HCT116 (cell line): ENCODE results near the gene VEGFA. TPM values are rescaled to one million over a fixed set of nuclear protein-coding genes. Genes with fewer than 3 reads are reported as not detected.

ENCODE experiments used
- ATAC-seq: fragments of 200-7000 bp; cut with Tn5 transposase; 2 replicates; pipeline ENCODE4 v1.9.1; 2020; ENCODE audit warnings: mild to moderate bottlenecking, moderate library complexity
- BruUV-seq: library from RNA; stranded (reverse); fragments of 400-500 nt; replicated peaks from 2 replicates; lab custom pipeline; 2021; lab: Mats Ljungman, UMichigan
- CTCF ChIA-PET: fragments of 300-600 bp; sonication (Branson Sonifier 250); formaldehyde crosslinking; loops from one replicate; lab custom pipeline; 2021; ENCODE audit warnings: antibody characterized with exemption; lab: Charles Lee
- POLR2A ChIA-PET: fragments of 300-600, 350-600 bp; sonication (Branson Sonifier 250); formaldehyde crosslinking; loops from one replicate; lab custom pipeline; 2021; ENCODE audit warnings: antibody characterized with exemption; lab: Charles Lee
- RAD21 ChIA-PET, 2 experiments: fragments of 300-600 bp; sonication (Branson Sonifier 250); formaldehyde crosslinking; loops; one replicate each; lab custom pipeline; 2023; ENCODE audit warnings: low total read pairs in 2 of 2; ENCODE audit not compliant: uncharacterized antibody in 2 of 2, unreplicated experiment in 2 of 2, low non-redundant PET in 1 of 2; lab: Charles Lee
- DNase-seq: peaks from one replicate; pipeline ENCODE4 v3.0.0-alpha.2; 2010; ENCODE audit warnings: low read depth, low spot score
- H2AFZ ChIP-seq: fragments of 200-600 bp; shearing (Covaris generic), sonication (generic); 2 replicates; pipeline ENCODE4 v1.6.1; 2017; ENCODE audit warnings: low read depth, mixed run types, mixed read lengths, antibody characterized with exemption, low read length; ENCODE audit not compliant: poor library complexity, severe bottlenecking
- H3K27ac ChIP-seq: 2 replicates; pipeline ENCODE4 v1.5.1; 2012; ENCODE audit warnings: low read depth, low read length
- H3K27me3 ChIP-seq: fragments of 200-600 bp; sonication (generic); 2 replicates; pipeline ENCODE4 v1.6.1; 2016; ENCODE audit warnings: mixed run types, low read length, mixed read lengths; ENCODE audit not compliant: insufficient read depth
- H3K36me3 ChIP-seq, 2 experiments: fragments of 200-500 bp in 1 of 2; fragments of 200-600 bp in 1 of 2; sonication (Bioruptor generic) in 1 of 2; sonication (generic) in 1 of 2; 2 replicates each; pipeline versions ENCODE4 v1.5.1 to v1.6.1; 2014 to 2016; ENCODE audit warnings: low read length in 2 of 2, inconsistent platforms in 1 of 2, mixed read lengths in 1 of 2, mixed run types in 1 of 2; ENCODE audit not compliant: insufficient read depth in 2 of 2, control insufficient read depth in 1 of 2
- H3K4me1 ChIP-seq, 2 experiments: fragments of 200-600 bp in 1 of 2; sonication (generic) in 1 of 2; 2 replicates each; pipeline versions ENCODE4 v1.5.1 to v1.6.1; 2012 to 2017; ENCODE audit warnings: low read length in 2 of 2, inconsistent platforms in 1 of 2, mild to moderate bottlenecking in 1 of 2, mixed read lengths in 1 of 2, mixed run types in 1 of 2, moderate library complexity in 1 of 2; ENCODE audit not compliant: insufficient read depth in 2 of 2, control insufficient read depth in 1 of 2
- H3K4me2 ChIP-seq: fragments of 200-600 bp; sonication (generic); 2 replicates; pipeline ENCODE4 v1.6.1; 2017; ENCODE audit warnings: mixed run types, low read length, mixed read lengths
- H3K4me3 ChIP-seq, 2 experiments: fragments of 200-600 bp in 1 of 2; sonication (generic) in 1 of 2; replicated peaks in 1 of 2; 2 replicates each; pipeline ENCODE4 v1.5.1; 2011 to 2016; ENCODE audit warnings: low read length in 2 of 2, control low read depth in 1 of 2, low read depth in 1 of 2, mild to moderate bottlenecking in 1 of 2, mixed read lengths in 1 of 2, mixed run types in 1 of 2
- H3K79me2 ChIP-seq: fragments of 200-600 bp; sonication (generic); 2 replicates; pipeline ENCODE4 v1.6.1; 2017; ENCODE audit warnings: mild to moderate bottlenecking, mixed run types, low read length, moderate library complexity, mixed read lengths; ENCODE audit not compliant: insufficient read depth
- H3K9ac ChIP-seq: fragments of 200-600 bp; sonication (generic); 2 replicates; pipeline ENCODE4 v1.6.1; 2016; ENCODE audit warnings: low read length, mixed read lengths
- H3K9me2 ChIP-seq: fragments of 200-600 bp; sonication (generic), shearing (Covaris generic); 2 replicates; pipeline ENCODE4 v1.6.1; 2017; ENCODE audit warnings: mixed run types, mild to moderate bottlenecking, moderate library complexity; ENCODE audit not compliant: insufficient read depth
- H3K9me3 ChIP-seq, 2 experiments: fragments of 200-500 bp in 1 of 2; fragments of 200-600 bp in 1 of 2; sonication (Bioruptor generic) in 1 of 2; sonication (generic) in 1 of 2; 2 replicates each; pipeline ENCODE4 v1.6.1; 2014 to 2017; ENCODE audit warnings: low read length in 2 of 2, mixed read lengths in 2 of 2, inconsistent platforms in 1 of 2, low read depth in 1 of 2, mild to moderate bottlenecking in 1 of 2, mixed run types in 1 of 2, moderate library complexity in 1 of 2; ENCODE audit not compliant: control insufficient read depth in 1 of 2, insufficient read depth in 1 of 2
- H4K20me1 ChIP-seq: fragments of 200-600 bp; sonication (generic), shearing (Covaris generic); 2 replicates; pipeline ENCODE4 v1.6.1; 2017; ENCODE audit warnings: mixed run types, mild to moderate bottlenecking, moderate library complexity; ENCODE audit not compliant: insufficient read depth
- CBX3 ChIP-seq: IDR thresholded peaks from 2 replicates; pipeline ENCODE4 v1.6.1; 2012; ENCODE audit warnings: low read depth
- CEBPB ChIP-seq: IDR thresholded peaks from 2 replicates; pipeline ENCODE4 v1.6.1; 2012; ENCODE audit warnings: low read depth
- POLR2A ChIP-seq: IDR thresholded peaks from 2 replicates; pipeline ENCODE4 v1.7.0; 2011; ENCODE audit warnings: borderline replicate concordance; ENCODE audit not compliant: insufficient read depth, insufficient read length; ENCODE audit errors: extremely low read depth
- POLR2AphosphoS5 ChIP-seq: IDR thresholded peaks from 2 replicates; pipeline ENCODE4 v1.6.1; 2011; ENCODE audit warnings: mild to moderate bottlenecking, low read depth, low read length, moderate library complexity
- RAD21 ChIP-seq: IDR thresholded peaks from 2 replicates; pipeline ENCODE4 v1.6.1; 2012; ENCODE audit warnings: low read depth, mild to moderate bottlenecking
- SP1 ChIP-seq: IDR thresholded peaks from 2 replicates; pipeline ENCODE4 v1.6.1; 2012; ENCODE audit warnings: low read depth
- TCF7L2 ChIP-seq: IDR thresholded peaks from 2 replicates; pipeline ENCODE4 v1.7.0; 2011; ENCODE audit warnings: borderline replicate concordance, inconsistent platforms; ENCODE audit not compliant: insufficient read depth, insufficient read length; ENCODE audit errors: extremely low read depth
- YY1 ChIP-seq: IDR thresholded peaks from 2 replicates; pipeline ENCODE4 v1.6.1; 2011; ENCODE audit warnings: low read length, low read depth, moderate library complexity, mild to moderate bottlenecking; ENCODE audit not compliant: insufficient replicate concordance; ENCODE audit errors: extremely low read depth
- intact Hi-C: fragments of 100-400 bp; cut with micrococcal nuclease; formaldehyde crosslinking; loops from 2 replicates; pipeline ENCODE4 v1.10.0; 2022
- total RNA-seq: library from RNA; stranded (reverse); gene quantifications from one replicate; pipeline ENCODE4 v1.2.1, GENCODE V29; 2021; ENCODE audit not compliant: unreplicated experiment
- TF ChIP-seq, protein P1 (sequence below): IDR thresholded peaks from 2 replicates; pipeline ENCODE4 v1.6.1; 2012

VEGFA gene
- total RNA-seq, 1 experiment from 2014 or later = 112 TPM

DNA sequence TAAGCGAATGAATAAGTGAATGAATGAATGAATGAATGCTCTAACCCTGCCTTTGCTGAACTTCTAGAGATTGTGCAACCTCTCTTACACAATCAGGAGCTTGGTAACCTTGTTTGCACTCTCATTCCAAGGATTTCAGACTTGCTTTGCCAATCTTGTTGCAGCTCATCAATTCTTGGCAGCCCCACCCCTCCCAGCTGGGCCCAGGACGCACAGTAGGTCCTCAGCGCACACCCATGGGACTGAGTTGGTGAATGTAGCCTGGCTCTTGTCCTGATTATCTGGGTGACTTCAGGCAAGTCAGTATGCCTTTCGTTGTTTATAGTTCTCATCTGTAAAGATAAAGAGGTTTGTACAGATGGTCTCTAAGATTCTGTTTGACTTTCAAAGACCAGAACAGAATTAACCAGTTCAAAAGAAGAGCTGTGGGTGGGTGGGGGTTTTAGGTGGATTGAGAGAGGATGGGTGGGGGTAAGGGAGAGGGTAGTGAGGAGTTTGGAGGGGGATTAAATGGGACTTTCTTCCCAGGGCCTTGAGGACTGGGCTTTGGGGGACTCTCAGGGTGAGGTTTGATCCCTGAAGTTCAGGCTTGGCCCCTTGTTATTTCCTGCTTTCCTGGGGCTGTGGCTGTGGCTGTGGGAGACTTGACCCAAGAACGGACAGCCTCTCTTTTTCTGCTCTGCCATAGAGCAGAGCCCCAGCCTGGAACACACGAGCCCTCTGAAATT is 33.2 kb downstream of the VEGFA start:
- RAD21 ChIA-PET = no interaction called here
- peak overlapping the region; percentile 44; the same call in 1 of the 2 replicates for H3K4me2 ChIP-seq

DNA sequence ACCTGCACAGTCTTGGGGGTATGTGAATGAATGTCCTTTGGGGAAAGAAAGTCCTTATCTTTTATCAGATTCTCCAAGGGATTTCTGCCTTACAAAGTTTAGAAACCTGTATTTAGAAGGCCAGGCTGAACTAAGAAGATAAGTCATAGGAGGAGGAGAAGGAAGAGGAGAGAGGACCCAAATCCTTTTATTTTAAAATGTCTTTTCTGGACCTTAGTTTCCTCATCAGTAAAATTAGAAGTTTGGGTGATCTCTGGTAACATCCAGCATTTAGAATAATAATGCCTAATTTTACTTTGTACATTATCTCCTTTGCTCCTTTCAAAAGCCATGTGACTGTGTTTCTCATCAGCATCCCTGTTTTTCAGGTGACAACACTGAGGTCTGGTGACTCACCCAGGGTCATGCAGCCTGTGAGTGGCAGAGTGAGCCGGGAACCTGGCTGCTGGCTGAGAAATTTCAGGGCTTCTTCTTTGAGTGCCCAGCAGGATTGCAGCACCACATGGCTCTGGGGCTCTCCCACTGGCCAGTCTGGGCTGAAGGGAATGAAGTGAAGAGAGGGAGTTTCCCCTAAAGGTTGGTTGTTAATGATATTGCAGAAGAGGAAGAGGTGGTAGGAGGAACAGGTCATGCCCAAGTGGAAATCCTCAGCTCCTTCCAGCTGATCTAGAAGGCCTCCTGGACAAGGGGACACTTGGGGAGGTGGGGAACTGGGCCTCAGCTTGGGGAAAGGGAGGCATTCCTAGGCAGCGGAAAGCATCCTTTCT is 34.0 kb downstream of the VEGFA start:
- ChIA-PET RAD21 (interaction anchor here in 1 of 2 experiments (0.7 kb wide), 1 partner anchor 198 kb away, joined by 3 read pairs; no protein-coding TSS in a partner anchor), CTCF (no interaction called here), POLR2A (interaction anchor here (1.0 kb wide), 1 partner anchor 122 kb away, joined by 3 read pairs; no protein-coding TSS in a partner anchor)
- peak overlapping the region in 1 of 2 experiments; percentile 18; a peak in 1 of 4 replicates for H3K4me3 ChIP-seq
- H3K79me2 ChIP-seq = no peaks in the 10 kb centered on the region
- peak overlapping the region; percentile 44 for H3K4me2 ChIP-seq
- intact Hi-C loops = no loop called here
- peak overlapping the region; percentile 19; the same call in 1 of the 2 replicates for H3K9ac ChIP-seq
- ATAC-seq (peak; percentile 68), DNase-seq (peak; percentile 22)
- no TSS peak for BruUV-seq
- H3K27me3 ChIP-seq = no peaks in the 10 kb centered on the region
- no peak for TF ChIP-seq YY1
- TF ChIP-seq POLR2A = no peak
- no peak for TF ChIP-seq POLR2AphosphoS5
- TF ChIP-seq SP1 = no peak
- TF ChIP-seq, protein P1, sequence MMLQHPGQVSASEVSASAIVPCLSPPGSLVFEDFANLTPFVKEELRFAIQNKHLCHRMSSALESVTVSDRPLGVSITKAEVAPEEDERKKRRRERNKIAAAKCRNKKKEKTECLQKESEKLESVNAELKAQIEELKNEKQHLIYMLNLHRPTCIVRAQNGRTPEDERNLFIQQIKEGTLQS = no peak
- H4K20me1 ChIP-seq = no peaks in the 10 kb centered on the region
- H3K9me3 ChIP-seq = no peaks in the 10 kb centered on the region
- H3K36me3 ChIP-seq = no peaks in the 10 kb centered on the region
- no peaks in the 10 kb centered on the region for H3K9me2 ChIP-seq
- peaks cover 43 to 66% of the 10 kb centered on the region in 2 experiments for H3K4me1 ChIP-seq
- no peak overlapping the region for H2AFZ ChIP-seq
- H3K27ac ChIP-seq = no peak overlapping the region

More for the DNA sequence above, 33.2 kb downstream of the VEGFA start:
- peaks cover 49 to 74% of the 10 kb centered on the region in 2 experiments for H3K4me1 ChIP-seq
- H3K4me3 ChIP-seq = no peak overlapping the region
- no peak for ATAC-seq
- ChIA-PET CTCF (no interaction called here), POLR2A (no interaction called here)
- BruUV-seq = no TSS peak
- H3K9ac ChIP-seq = no peak overlapping the region
- H3K9me2 ChIP-seq = no peaks in the 10 kb centered on the region
- H3K36me3 ChIP-seq = no peaks in the 10 kb centered on the region
- H3K27ac ChIP-seq = no peak overlapping the region
- no peaks in the 10 kb centered on the region for H3K79me2 ChIP-seq
- H3K9me3 ChIP-seq = no peaks in the 10 kb centered on the region
- TF ChIP-seq CBX3 = no peak
- no peak for TF ChIP-seq RAD21
- TF ChIP-seq CEBPB = no peak
- no peak for TF ChIP-seq TCF7L2
- intact Hi-C loops = no loop called here
- H3K27me3 ChIP-seq = no peaks in the 10 kb centered on the region
- H4K20me1 ChIP-seq = no peaks in the 10 kb centered on the region
- no peak for DNase-seq
- no peak overlapping the region for H2AFZ ChIP-seq
